GM04503 (cell line): ENCODE measurements around the gene NDUFAF3.
"Not testable (repeated sequence)": the region's sequence is repeated elsewhere in the genome, so short reads cannot be mapped to it uniquely, and the experiment has no call there.

Source experiments
- DNase-seq: peaks from one replicate; pipeline ENCODE4 v3.0.0-alpha.2; 2012; ENCODE audit warnings: low read depth

Gene NDUFAF3

DNA sequence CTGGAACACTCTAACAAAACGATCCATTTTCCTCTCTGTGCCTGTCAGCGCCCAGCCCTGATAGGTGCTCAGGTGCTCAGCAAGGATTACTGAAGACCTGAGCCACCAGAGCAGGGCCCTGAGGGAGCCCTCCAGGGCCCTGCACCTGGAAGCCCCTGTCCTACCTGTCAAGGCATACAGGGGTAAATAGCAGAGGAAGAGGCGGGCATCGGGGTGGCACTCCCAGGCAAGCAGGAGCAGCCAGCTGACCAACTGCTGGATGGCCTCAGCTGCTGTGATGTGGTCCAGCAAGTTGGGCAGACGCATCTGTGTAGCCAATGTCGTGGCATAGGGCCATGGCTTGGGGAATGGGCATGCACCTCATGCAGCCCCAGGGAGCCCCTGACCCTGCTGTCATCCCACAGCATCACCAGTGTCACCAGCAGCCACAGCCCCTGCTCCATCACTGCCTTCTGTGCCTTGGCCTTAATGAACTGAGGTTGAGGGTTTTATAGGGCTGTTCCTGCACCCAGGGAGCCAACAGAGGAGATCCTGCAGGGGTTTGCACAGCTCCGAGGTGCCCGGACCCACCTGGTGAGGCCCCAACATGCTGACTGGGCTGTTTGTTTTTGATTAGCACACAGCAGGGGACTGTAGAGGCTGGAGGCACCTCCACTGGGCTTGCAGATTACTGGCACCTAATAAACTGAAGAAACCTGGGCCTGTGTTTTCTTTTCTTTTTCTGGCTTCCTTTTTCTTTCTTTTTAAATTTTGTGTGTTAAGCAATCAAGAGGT lies 22.6 kb upstream of the NDUFAF3 start:
- DNase-seq: no peak

DNA sequence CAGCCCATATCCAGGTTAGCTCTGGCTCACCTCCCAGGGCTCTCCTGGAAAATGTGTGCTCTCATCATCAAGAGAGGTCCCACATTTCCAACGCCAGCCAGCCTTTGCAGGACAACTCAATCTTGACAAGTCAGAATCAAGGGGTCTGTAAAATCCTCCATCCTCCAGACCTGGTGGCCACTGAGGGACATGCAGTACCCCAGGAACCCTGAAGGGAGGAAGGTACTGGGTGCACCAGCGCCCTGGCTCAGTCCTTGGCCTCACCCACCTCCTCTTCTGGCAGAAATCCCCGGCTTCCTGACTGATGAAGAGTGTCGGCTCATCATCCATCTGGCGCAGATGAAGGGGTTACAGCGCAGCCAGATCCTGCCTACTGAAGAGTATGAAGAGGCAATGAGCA lies 20.8 kb upstream of the NDUFAF3 start:
- no peak for DNase-seq

GRCh38 chr3:49004352-49005302 lies 17.3 kb upstream of the NDUFAF3 start:
- DNase-seq: no peak

- no peak for DNase-seq
Measured at GRCh38 chr3:49005303-49005680, 16.6 kb upstream of the NDUFAF3 start.

- no peak for DNase-seq
Measured at GRCh38 chr3:49005998-49006397, 15.9 kb upstream of the NDUFAF3 start.

- DNase-seq: no peak
Measured at GRCh38 chr3:49006408-49007067, 15.4 kb upstream of the NDUFAF3 start.

GRCh38 chr3:49007068-49007770 lies 14.7 kb upstream of the NDUFAF3 start, which contains the start of gene WDR6:
Gene WDR6 (plus strand): TSS chr3:49007391. CDS start chr3:49007432, 41 bp downstream.
- peak; percentile 83 for DNase-seq

GRCh38 chr3:49007771-49008528 lies 14.0 kb upstream of the NDUFAF3 start:
- peak; percentile 52 for DNase-seq

DNA sequence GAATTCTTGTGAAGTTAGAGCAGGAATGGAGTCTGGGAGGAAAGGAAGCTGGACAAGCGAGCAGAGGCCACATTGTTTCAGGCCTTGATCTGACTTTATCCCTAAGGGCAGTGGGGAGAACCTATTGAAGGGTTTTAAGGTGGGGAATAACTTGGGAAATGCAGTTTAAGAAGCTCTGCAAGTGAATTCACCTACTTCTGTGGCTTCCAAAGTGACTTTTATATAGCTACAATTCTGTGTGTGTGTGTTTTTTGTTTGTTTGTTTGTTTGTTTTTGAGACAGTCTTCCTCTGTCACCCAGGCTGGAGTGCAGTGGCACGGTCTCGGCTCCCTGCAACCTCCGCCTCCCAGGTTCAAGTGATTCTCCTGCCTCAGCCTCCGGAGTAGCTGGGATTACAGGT lies 13.3 kb upstream of the NDUFAF3 start:
- not testable (repeated sequence) for DNase-seq

DNA sequence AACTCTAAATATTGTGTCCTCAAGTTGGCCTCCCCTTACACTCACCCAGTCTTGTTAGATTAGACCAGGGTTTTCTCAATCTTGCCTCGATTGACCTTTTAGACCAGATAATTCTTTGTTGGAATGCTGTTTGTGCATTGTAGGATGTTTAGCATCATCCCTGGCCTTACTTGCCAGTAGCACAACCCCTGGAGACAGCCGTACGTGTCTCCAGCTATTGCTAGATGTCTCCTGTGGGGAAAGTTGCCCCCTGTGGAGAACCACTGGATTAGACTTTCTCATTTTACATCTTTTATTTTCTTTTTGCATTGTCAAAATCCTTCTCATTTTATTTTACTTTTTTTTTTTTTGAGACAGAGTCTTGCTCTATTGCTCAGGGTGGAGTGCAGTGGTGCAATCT lies 12.5 kb upstream of the NDUFAF3 start:
- DNase-seq: no peak

- no peak for DNase-seq
Measured at GRCh38 chr3:49012441-49013017, 9.4 kb upstream of the NDUFAF3 start.

DNA sequence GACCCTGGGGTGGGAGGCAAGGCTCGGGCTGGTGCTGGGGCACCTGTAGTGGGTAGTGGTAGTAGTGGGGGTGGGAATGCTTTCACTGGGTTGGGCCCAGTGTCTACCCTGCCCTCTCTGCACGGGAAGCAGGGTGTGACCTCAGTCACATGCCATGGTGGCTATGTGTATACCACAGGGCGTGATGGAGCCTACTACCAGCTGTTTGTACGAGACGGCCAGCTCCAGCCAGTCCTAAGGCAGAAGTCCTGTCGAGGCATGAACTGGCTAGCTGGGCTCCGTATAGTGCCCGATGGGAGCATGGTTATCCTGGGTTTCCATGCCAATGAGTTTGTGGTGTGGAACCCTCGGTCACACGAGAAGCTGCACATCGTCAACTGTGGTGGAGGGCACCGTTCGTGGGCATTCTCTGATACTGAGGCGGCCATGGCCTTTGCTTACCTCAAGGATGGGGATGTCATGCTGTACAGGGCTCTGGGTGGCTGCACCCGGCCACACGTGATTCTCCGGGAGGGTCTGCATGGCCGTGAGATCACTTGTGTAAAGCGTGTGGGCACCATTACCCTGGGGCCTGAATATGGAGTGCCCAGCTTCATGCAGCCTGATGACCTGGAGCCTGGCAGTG lies 8.7 kb upstream of the NDUFAF3 start:
- no peak for DNase-seq

DNA sequence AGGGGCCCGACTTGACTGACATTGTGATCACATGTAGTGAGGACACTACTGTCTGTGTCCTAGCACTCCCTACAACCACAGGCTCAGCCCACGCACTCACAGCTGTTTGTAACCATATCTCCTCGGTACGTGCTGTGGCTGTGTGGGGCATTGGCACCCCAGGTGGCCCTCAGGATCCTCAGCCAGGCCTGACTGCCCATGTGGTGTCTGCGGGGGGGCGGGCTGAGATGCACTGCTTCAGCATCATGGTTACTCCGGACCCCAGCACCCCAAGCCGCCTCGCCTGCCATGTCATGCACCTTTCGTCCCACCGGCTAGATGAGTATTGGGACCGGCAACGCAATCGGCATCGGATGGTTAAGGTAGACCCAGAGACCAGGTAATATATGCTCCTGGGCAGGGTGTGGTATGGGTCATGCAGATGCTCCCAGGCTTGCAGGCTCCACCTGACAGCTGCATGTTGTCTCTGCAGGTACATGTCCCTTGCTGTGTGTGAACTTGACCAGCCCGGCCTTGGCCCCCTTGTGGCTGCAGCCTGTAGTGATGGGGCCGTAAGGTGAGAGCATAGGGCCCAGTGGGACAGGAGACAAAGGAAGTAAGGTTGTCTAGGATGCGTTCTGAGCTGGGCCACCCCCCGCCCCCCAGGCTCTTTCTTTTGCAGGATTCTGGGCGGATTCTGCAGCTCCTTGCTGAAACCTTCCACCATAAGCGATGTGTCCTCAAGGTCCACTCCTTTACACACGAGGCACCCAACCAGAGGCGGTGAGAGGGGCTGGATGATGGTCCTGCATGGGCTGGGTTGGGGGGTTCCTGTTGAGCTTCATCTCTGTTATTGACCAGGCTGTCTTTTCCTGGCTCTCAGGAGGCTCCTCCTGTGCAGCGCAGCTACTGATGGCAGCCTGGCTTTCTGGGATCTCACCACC lies 7.9 kb upstream of the NDUFAF3 start:
- no peak for DNase-seq

GRCh38 chr3:49015072-49015471 lies 6.8 kb upstream of the NDUFAF3 start:
- DNase-seq: no peak

- no peak for DNase-seq
Measured at GRCh38 chr3:49015765-49016164, 6.2 kb upstream of the NDUFAF3 start.

GRCh38 chr3:49016414-49017228 lies 5.3 kb upstream of the NDUFAF3 start:
- no peak for DNase-seq

DNA sequence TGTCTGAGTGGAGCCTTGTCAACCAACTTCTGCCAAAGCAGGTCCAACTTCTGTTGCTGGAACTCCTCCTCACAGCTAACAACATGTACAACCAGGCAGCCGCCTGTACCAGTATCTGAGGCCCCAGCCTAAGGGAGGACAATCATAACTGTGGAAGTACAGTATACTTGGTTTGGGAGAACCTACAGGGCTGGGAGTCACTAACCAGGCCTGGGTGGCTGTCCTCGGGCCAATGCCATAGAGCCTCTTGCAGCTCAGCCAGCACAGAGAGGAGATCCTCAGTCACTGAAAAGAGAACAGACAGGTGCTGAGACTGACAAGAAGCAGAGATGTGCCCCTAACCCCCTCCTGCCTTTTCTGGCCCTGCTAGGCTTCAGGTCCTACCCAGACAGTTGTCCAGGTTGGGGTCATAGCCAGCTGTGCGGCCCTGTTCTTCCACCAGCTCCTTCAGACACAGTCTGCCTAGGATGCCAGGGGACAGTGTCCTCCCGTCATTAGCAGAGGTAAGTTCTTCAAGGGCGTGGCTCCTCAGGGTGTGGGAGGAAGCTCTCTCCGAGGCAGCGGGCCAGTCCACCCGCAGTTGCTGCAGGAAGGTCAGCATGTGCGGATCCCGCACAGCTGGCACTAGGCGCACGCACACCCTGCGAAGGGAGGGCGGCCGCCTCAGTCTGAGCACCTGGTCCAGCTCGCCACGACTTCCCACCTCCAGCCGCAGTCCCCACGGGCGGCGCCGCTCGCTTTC lies 4.5 kb upstream of the NDUFAF3 start:
- DNase-seq: no peak
